Measurements from ENCODE around the gene PANK2. TPM values are rescaled to one million over a fixed set of nuclear protein-coding genes. Genes with fewer than 3 reads are reported as not detected.

PANK2 gene
- total and polyA plus RNA-seq, 2 of the 8 experiments (the other 6 are each of a cell fraction or from before 2014, with no cell fraction given), result 17.1 to 57.5 TPM

DNA sequence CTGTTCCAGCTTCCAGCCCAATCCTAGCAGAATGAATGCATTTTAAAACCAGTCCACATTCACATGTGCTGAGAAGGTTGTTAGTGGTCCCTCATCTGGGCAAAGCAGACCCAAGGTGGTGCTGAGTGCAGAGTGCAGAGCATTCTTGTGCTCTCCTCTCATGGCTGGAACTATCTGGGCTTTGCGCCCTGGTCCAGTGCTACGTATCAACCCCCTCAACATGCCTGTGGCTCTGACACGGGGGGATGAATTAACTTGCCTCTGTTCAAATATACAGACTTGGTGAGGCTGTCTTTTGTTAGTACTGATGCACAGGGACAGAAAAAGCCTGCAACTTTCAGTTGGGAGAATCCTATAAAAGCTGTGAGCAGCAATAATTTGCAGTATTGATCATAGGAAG lies 42.5 kb downstream of the PANK2 start:
- no peak overlapping the region for H3K4me3 ChIP-seq (ENCODE audit: extremely low read depth in 1 of 4, insufficient read depth in 2 of 4, low read depth in 3 of 4, low read length in 4 of 4)
- H3K27ac ChIP-seq (ENCODE audit: low read depth, low read length), result no peak overlapping the region
- no peak overlapping the region for H2AK5ac ChIP-seq (ENCODE audit: low read depth, low read length)
- H3K23me2 ChIP-seq (ENCODE audit: low read depth, low read length), result no peaks in the 10 kb centered on the region
- no peak overlapping the region for H3K14ac ChIP-seq (ENCODE audit: insufficient read length)
- H3K4me2 ChIP-seq (ENCODE audit: insufficient read depth in 1 of 2, low read depth in 2 of 2, low read length in 2 of 2), result no peak overlapping the region
- H3K56ac ChIP-seq (replicated peaks; ENCODE audit: insufficient read length, low read depth, low read length), result no peak overlapping the region
- H2BK5ac ChIP-seq (ENCODE audit: low read depth, low read length), result no peak overlapping the region
- H4K91ac ChIP-seq (replicated peaks; ENCODE audit: insufficient read length, low read length), result no peak overlapping the region
- H3K4me1 ChIP-seq (replicated peaks in 1 of 4; ENCODE audit: control insufficient read depth in 3 of 4, insufficient read depth in 4 of 4, low read length in 3 of 4), result peaks cover 0 to 9% (median 1%) of the 10 kb centered on the region in 4 experiments; a peak in 2 of 7 replicates
- ChIA-PET CTCF (ENCODE audit: partially characterized antibody) (interaction anchor here (0.9 to 4.8 kb wide), 5 partner anchors 16 to 154 kb away, joined by 3 to 42 read pairs (median 3); no protein-coding TSS in a partner anchor), POLR2A (ENCODE audit: partially characterized antibody) (interaction anchor here (1.0 to 7.1 kb wide), 3 partner anchors 10 to 140 kb away, joined by 3 to 57 read pairs (median 3); no protein-coding TSS in a partner anchor)
- H4K8ac ChIP-seq (ENCODE audit: extremely low read depth, insufficient read depth, low read length), result no peak overlapping the region
- no peaks in the 10 kb centered on the region for H3K9me3 ChIP-seq (ENCODE audit: insufficient read depth in 2 of 2, low read depth in 1 of 2, low read length in 1 of 2)
- 86% methylated on average over 3 of the region's 3 CpGs; no CpG with 5 or more reads in 1 of the 2 experiments for WGBS, 2 experiments (ENCODE audit: extremely low coverage in 1 of 2, insufficient coverage in 1 of 2, insufficient read length in 1 of 2, insufficient replicate concordance in 2 of 2, low coverage in 1 of 2, low lambda C conversion rate in 2 of 2, missing lambda C conversion rate in 1 of 2)
- no peak overlapping the region for H3K4ac ChIP-seq (replicated peaks; ENCODE audit: insufficient read length, low read depth, low read length)
- H2BK20ac ChIP-seq (ENCODE audit: low read length), result no peak overlapping the region
- no peak overlapping the region for H2BK120ac ChIP-seq (replicated peaks; ENCODE audit: low read depth, low read length)
- no peak overlapping the region for H3K9ac ChIP-seq (replicated peaks in 1 of 4; ENCODE audit: extremely low read depth in 1 of 4, low read depth in 3 of 4, low read length in 3 of 4)
- peaks cover 0 to 6% of the 10 kb centered on the region in 2 experiments for H4K20me1 ChIP-seq (replicated peaks in 1 of 2; ENCODE audit: control insufficient read depth in 1 of 2, insufficient read depth in 2 of 2, low read length in 2 of 2)
- peaks cover 0 to 3% (median 0%) of the 10 kb centered on the region in 4 experiments; a peak in 4 of 8 replicates for H3K36me3 ChIP-seq (ENCODE audit: control insufficient read depth in 2 of 4, insufficient read depth in 4 of 4, low read length in 3 of 4)
- DNase-seq (ENCODE audit: low read depth in 1 of 2, low spot score in 2 of 2) (no peak), FAIRE-seq (no peak)
- H2AFZ ChIP-seq (ENCODE audit: low read length), result no peak overlapping the region
- H4K5ac ChIP-seq (ENCODE audit: insufficient read length, low read depth, low read length), result no peak overlapping the region
- no peak overlapping the region for H3K18ac ChIP-seq (ENCODE audit: extremely low read depth, low read length)
- no peaks in the 10 kb centered on the region; a peak in 1 of 7 replicates for H3K27me3 ChIP-seq (replicated peaks in 1 of 4; ENCODE audit: control insufficient read depth in 3 of 4, extremely low read depth in 1 of 4, insufficient read depth in 3 of 4, low read length in 3 of 4)
- H3K79me1 ChIP-seq (ENCODE audit: low read depth, low read length), result no peaks in the 10 kb centered on the region
- no peak overlapping the region for H3K23ac ChIP-seq (ENCODE audit: insufficient read length)
- H2BK15ac ChIP-seq (ENCODE audit: low read length), result no peak overlapping the region
- no peak overlapping the region for H2BK12ac ChIP-seq (ENCODE audit: low read depth, low read length)
- H3K79me2 ChIP-seq (ENCODE audit: control insufficient read depth in 1 of 2, insufficient read depth in 2 of 2, low read length in 2 of 2), result no peaks in the 10 kb centered on the region
- no peak for TF ChIP-seq HDAC2 (IDR thresholded peaks at IDR 0.05; ENCODE audit: borderline replicate concordance in 1 of 2, low read depth in 2 of 2, low read length in 2 of 2)
- no peak for TF ChIP-seq PHF8 (conservative IDR thresholded peaks at IDR 0.05; ENCODE audit: low read depth, low read length)
- no peak for TF ChIP-seq TAF7 (optimal IDR thresholded peaks at IDR 0.05; ENCODE audit: borderline replicate concordance, low read depth, low read length)
- TF ChIP-seq JUND (IDR thresholded peaks at IDR 0.05; ENCODE audit: low read length), result no peak
- TF ChIP-seq, protein P1, sequence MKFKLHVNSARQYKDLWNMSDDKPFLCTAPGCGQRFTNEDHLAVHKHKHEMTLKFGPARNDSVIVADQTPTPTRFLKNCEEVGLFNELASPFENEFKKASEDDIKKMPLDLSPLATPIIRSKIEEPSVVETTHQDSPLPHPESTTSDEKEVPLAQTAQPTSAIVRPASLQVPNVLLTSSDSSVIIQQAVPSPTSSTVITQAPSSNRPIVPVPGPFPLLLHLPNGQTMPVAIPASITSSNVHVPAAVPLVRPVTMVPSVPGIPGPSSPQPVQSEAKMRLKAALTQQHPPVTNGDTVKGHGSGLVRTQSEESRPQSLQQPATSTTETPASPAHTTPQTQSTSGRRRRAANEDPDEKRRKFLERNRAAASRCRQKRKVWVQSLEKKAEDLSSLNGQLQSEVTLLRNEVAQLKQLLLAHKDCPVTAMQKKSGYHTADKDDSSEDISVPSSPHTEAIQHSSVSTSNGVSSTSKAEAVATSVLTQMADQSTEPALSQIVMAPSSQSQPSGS (IDR thresholded peaks at IDR 0.05; ENCODE audit: low read length), result no peak
- no peak for TF ChIP-seq SUZ12 (IDR thresholded peaks at IDR 0.05; ENCODE audit: low read length)
- TF ChIP-seq GABPA (IDR thresholded peaks at IDR 0.05; ENCODE audit: borderline replicate concordance, insufficient read depth, low read length), result no peak
- TF ChIP-seq BACH1 (IDR thresholded peaks at IDR 0.05; ENCODE audit: low read length), result no peak
- TF ChIP-seq, protein P2, sequence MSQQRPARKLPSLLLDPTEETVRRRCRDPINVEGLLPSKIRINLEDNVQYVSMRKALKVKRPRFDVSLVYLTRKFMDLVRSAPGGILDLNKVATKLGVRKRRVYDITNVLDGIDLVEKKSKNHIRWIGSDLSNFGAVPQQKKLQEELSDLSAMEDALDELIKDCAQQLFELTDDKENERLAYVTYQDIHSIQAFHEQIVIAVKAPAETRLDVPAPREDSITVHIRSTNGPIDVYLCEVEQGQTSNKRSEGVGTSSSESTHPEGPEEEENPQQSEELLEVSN (IDR thresholded peaks at IDR 0.05), result no peak
- no peak for TF ChIP-seq SP4 (IDR thresholded peaks at IDR 0.05; ENCODE audit: low read length)
- TF ChIP-seq SIN3A (conservative IDR thresholded peaks at IDR 0.05 in 1 of 2, IDR thresholded peaks at IDR 0.05 in 1 of 2; ENCODE audit: low read depth in 1 of 2, low read length in 2 of 2), result no peak
